Gastroesophageal sphincter (tissue), 3 donors: Measurements from ENCODE around the gene CIB4.

ENCODE experiments used
- CTCF ChIP-seq, 4 experiments: fragments of 200-600 bp in 2 of 4; fragments of 450-650 bp in 2 of 4; sonication (generic) in 1 of 4; IDR thresholded peaks; one replicate each; pipeline ENCODE4 v1.5.1; 2017 to 2019; ENCODE audit warnings: antibody characterized with exemption in 4 of 4, mild to moderate bottlenecking in 2 of 4, moderate library complexity in 2 of 4
- POLR2A ChIP-seq, 2 donors: fragments of 450-650 bp; IDR thresholded peaks; one replicate each; pipeline ENCODE4 v1.6.1; 2017; ENCODE audit warnings: antibody characterized with exemption in 2 of 2, mild to moderate bottlenecking in 2 of 2, moderate library complexity in 1 of 2

- no peak for TF ChIP-seq POLR2A (IDR thresholded peaks at IDR 0.05)
- no peak for TF ChIP-seq CTCF (IDR thresholded peaks at IDR 0.05)
Measured at GRCh38 chr2:26629346-26629630, 11.9 kb downstream of the CIB4 start.
